Measurements from ENCODE around the gene UBAP2. TPM values are rescaled to one million over a fixed set of nuclear protein-coding genes. Genes with fewer than 3 reads are reported as not detected.

The UBAP2 gene, protein sequence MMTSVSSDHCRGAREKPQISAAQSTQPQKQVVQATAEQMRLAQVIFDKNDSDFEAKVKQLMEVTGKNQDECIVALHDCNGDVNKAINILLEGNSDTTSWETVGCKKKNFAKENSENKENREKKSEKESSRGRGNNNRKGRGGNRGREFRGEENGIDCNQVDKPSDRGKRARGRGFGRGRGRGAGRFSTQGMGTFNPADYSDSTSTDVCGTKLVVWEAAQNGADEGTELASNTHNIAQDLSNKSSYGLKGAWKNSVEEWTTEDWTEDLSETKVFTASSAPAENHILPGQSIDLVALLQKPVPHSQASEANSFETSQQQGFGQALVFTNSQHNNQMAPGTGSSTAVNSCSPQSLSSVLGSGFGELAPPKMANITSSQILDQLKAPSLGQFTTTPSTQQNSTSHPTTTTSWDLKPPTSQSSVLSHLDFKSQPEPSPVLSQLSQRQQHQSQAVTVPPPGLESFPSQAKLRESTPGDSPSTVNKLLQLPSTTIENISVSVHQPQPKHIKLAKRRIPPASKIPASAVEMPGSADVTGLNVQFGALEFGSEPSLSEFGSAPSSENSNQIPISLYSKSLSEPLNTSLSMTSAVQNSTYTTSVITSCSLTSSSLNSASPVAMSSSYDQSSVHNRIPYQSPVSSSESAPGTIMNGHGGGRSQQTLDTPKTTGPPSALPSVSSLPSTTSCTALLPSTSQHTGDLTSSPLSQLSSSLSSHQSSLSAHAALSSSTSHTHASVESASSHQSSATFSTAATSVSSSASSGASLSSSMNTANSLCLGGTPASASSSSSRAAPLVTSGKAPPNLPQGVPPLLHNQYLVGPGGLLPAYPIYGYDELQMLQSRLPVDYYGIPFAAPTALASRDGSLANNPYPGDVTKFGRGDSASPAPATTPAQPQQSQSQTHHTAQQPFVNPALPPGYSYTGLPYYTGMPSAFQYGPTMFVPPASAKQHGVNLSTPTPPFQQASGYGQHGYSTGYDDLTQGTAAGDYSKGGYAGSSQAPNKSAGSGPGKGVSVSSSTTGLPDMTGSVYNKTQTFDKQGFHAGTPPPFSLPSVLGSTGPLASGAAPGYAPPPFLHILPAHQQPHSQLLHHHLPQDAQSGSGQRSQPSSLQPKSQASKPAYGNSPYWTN
- 51.6 and 54.0 TPM in 2 replicates for total RNA-seq

DNA sequence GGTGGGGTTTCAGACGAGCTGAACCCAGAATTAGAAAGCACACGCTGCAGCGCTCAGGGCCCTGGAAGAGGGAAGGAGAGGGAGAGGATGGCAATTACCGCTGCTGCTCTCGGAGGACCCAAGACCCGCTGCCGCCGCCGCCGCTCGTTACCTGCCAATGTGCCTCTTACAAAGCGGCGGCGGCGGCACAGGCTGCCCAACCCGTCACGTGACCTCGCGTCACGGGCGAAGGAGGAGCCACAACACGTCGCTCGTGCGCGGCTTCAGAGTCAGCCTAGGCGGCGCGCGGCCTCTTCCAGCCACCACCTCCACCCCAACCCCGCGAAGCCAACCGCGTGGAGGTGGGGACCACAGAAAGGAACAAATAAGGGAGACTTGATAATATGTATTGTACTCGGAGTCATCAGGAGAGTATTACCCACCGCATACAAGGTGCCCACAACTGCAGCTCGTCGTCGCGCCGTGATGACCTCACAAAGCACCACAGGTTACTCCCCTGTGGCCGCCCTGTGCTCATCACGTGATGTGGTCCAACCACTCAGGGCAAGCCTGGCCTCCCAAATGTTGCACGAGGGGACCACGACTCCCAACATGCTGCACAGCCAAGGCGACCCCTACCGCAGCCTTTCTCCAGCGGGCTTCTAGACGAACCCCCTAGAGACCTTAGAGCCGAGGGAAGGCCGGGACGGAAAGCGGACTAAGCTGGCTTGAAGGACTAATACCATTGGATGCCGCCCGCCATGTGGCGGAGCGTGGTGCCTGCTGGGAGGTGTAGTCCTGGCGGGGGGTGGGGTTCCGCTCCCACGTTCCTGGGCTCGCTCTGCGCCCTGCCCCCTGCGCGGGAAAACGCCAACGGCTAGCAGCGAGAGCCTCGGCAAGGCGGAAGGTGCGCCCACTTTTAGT, at the start of gene UBAP2:
Gene UBAP2 (minus strand): TSS at position 161 of the 903 bp plus-strand sequence. CDS start 31,739 bp downstream, outside the sequence.
- intact Hi-C loops (cut with micrococcal nuclease), result loop anchor here (1.0 to 10.0 kb wide), 8 partner anchors 37 to 1706 kb away; partner anchors contain the start of genes B4GALT1, DCAF12, DNAJA1 and MSMP

DNA sequence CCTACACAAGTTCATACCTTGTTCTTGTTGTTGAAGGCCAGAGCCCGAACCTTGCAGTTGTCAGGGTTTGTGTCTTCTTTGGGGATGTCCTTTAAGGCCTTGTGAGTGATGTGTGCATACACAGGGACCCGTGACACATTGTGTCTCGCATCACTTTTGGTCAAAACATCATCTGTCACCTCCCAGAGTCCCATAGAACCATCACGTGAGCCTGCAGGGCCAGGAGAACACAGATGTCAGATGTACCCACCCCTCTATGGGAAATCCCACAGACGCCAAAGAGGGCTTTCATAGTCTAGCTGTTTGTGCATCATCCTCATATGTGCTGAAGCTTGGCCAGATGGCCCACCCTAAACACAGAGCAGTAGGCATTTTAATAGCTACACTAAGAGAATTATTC, 49.6 kb upstream of the UBAP2 start:
- intact Hi-C loops (cut with micrococcal nuclease), result no loop called here

DNA sequence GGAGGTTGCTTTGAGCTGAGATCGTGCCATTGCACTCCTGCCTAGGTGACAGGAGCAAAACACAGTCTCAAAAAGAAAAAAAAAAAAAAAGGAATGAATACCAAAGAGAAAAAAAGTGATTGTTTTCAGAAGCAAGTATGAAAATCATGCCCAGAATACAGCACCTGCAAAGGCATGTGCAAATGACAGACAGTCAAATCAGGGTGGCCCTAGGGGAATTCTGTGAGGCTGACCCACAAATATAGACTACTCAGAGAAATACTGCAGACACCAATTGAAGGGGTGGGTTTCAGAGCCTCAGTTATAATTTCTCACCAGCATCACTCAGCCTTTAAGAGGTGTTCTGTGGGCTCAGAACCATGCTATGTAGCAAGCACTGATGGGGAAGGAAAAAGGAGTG, 49.2 kb upstream of the UBAP2 start:
- intact Hi-C loops (cut with micrococcal nuclease), result no loop called here

GRCh38 chr9:34096751-34097150, 48.1 kb upstream of the UBAP2 start:
- intact Hi-C loops (cut with micrococcal nuclease), result no loop called here

GRCh38 chr9:34093578-34093977, 44.9 kb upstream of the UBAP2 start:
- intact Hi-C loops (cut with micrococcal nuclease), result no loop called here

DNA sequence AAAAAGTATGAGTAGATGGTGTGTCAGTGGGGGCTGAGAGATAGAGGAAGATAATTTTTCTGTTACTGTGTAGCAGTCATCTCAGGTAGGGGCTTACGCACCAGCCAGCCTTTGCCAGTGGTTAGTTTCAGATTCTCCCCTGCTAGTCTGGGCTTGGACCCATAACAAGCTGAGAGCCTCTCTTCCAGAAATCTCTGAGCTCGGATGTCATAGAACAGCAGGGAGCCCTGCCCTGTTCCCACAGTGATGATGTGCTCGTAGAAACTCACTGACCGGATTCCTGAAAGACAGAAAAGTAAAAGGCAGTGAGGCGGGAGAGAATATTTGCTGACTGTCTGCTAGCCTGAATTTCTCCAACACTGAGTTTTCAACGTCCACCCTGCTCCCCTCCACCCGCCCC, 40.6 kb upstream of the UBAP2 start:
- intact Hi-C loops (cut with micrococcal nuclease), result no loop called here

DNA sequence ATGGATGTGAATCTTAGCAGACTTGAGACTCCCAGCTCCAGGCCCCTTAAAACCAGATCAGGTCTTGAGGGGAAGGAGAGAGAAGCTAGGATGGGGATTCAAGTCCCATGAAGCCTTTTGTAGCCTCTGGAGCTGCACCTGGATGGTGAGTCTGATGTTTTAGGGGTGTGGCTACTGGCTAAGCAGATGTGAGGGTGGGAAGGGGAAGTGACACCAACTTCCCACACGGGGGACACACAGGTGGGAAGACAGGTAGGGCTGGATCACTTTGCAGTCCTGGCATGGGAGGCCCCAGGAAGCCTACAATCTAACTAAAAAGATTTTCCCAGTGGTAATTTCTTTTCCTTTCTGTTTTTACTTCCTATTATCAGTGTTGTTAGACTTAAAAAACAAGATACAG, 38.7 kb upstream of the UBAP2 start:
- intact Hi-C loops (cut with micrococcal nuclease), result no loop called here

GRCh38 chr9:34086864-34087263, 38.2 kb upstream of the UBAP2 start:
- intact Hi-C loops (cut with micrococcal nuclease), result no loop called here

GRCh38 chr9:34085581-34086500, 37.2 kb upstream of the UBAP2 start:
- intact Hi-C loops (cut with micrococcal nuclease), result no loop called here

- intact Hi-C loops (cut with micrococcal nuclease), result no loop called here
Measured at GRCh38 chr9:34084562-34084961, 35.9 kb upstream of the UBAP2 start.

GRCh38 chr9:34079181-34079580, 30.5 kb upstream of the UBAP2 start:
- intact Hi-C loops (cut with micrococcal nuclease), result loop anchor here (10.0 kb wide), 1 partner anchor 64 kb away; no protein-coding TSS in a partner anchor

- intact Hi-C loops (cut with micrococcal nuclease), result loop anchor here (5.0 to 10.0 kb wide), 2 partner anchors 58 to 261 kb away; no protein-coding TSS in a partner anchor
Measured at GRCh38 chr9:34072868-34073590, 24.3 kb upstream of the UBAP2 start.

DNA sequence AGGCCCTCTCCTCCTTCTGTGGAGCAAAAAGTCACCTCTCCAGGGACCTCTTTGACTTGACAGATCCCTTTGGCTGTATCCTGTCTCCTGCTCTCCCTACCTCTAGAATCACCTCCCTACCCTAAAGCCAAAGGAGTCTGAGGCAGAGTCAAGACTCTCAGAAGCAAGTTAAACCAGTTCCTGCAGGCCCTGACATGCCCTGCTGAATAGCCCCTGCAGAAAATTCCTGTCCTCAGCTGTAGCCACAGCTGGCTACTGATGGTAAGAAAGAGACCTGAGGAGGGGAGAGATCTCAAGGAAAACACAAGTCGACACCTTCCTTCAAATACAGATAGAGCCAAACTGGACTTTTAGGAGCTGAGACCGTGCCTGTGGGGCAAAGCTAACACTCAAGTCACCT, 23.7 kb upstream of the UBAP2 start:
- intact Hi-C loops (cut with micrococcal nuclease), result loop anchor here (5.0 to 10.0 kb wide), 2 partner anchors 58 to 260 kb away; no protein-coding TSS in a partner anchor

GRCh38 chr9:34070606-34071324, 22.1 kb upstream of the UBAP2 start:
- intact Hi-C loops (cut with micrococcal nuclease), result loop anchor here (5.0 to 10.0 kb wide), 2 partner anchors 56 to 258 kb away; no protein-coding TSS in a partner anchor

DNA sequence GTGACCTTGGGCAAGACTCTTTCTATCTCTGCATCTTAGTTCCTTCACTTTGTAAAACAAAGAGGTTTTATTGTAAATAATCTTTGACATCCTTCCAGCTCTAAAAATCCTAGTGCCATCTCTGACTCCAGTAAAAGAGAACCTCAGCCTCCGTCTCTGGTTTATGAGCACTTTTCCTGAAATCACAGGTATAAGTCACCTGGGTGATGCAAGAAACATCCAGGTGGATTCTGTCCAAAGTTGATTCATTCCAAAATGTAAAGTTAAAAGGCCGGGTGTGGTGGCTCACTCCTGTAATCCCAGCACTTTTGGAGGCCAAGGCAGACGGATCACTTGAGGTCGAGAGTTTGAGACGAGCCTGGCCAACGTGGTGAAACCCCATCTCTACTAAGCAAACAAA, 21.1 kb upstream of the UBAP2 start:
- intact Hi-C loops (cut with micrococcal nuclease), result loop anchor here (5.0 to 10.0 kb wide), 2 partner anchors 55 to 258 kb away; no protein-coding TSS in a partner anchor

GRCh38 chr9:34065541-34065940, 16.9 kb upstream of the UBAP2 start:
- intact Hi-C loops (cut with micrococcal nuclease), result no loop called here

DNA sequence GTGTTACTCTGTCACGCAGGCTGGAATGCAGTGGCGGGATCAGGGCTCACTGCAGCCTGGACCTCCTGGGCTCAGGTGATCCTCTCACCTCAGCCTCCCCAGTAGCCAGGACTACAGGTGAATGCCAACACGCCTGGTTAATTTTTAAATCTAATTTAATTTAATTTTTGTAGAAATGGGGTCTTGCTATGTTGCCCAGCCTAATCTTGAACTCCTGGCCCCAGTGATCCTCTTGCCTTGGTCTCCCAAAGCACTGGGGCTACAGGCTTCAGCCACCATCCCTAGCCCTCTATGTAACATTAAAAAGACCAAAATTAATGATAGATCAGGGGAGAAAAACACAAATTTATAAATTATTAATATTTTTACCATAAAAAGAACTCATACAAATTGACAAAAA, 11.3 kb upstream of the UBAP2 start:
- intact Hi-C loops (cut with micrococcal nuclease), result no loop called here

DNA sequence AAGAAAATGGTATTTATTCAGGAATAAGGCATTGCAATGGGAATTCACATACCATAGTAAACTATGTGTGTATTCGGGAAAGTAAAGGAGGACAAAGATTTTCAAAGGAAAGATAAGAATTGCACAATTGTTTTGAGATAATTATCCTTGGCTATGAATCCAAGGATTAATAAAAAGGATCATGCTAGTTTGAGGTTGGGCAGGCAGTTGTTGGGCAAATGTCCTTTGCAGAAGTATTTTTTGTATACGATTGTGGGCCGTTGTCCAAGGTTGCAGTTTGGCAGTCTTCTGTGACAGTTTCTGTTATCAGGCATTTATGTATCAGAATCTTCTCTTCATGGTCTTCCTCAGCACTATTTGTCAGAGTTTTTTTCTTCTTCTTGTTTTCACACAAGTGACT, 10.6 kb upstream of the UBAP2 start:
- intact Hi-C loops (cut with micrococcal nuclease), result no loop called here
